Adrenal gland (tissue), 5 donors: Measurements from ENCODE around the gene TCEANC.

Experiments
- CTCF ChIP-seq, 6 experiments: fragments of 450-650 bp in 4 of 6; fragments of 200-600 bp in 2 of 6; sonication (generic) in 1 of 6; IDR thresholded peaks; 1 replicate in 5 of 6; 2 replicates in 1 of 6; pipeline versions ENCODE4 v1.5.1 to v1.8.0; 2016 to 2021; ENCODE audit warnings: antibody characterized with exemption in 6 of 6, mild to moderate bottlenecking in 2 of 6, moderate library complexity in 1 of 6
- POLR2A ChIP-seq, 2 donors: fragments of 450-650 bp; IDR thresholded peaks; one replicate each; pipeline ENCODE4 v1.6.1; 2017; ENCODE audit warnings: antibody characterized with exemption in 2 of 2, mild to moderate bottlenecking in 2 of 2, moderate library complexity in 1 of 2
- donor health status: DM: no; HTN: no; CAD: no.

DNA sequence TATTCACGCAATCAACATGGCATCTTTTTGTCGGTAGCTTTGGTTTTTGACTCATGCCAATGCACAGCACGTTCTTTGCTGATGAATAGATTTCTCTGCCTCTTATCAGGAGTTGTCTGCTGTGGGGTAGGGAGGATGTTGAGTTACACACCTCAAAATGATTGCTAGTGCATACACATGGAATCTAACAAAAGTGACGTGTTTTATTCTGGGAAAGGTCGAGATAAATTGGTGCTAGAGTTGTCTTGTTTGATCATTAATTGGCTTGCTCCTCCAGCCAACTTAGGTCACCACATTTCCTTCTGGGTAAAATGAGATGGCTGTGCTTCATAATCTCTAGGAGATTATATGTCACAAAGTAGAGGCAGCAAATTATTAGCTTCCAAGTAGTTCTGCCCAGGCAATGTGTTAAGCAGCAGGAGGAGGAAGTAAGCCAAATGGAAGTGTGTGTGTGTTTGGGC lies 39.9 kb downstream of the TCEANC start:
- TF ChIP-seq CTCF (IDR thresholded peaks at IDR 0.05) (no peak), POLR2A (IDR thresholded peaks at IDR 0.05) (no peak)
